SJSA1 (cell line): Measurements from ENCODE around the gene UGT1A10. TPM values are rescaled to one million over a fixed set of nuclear protein-coding genes. Genes with fewer than 3 reads are reported as not detected.
"Not testable (repeated sequence)": the region's sequence is repeated elsewhere in the genome, so short reads cannot be mapped to it uniquely, and the experiment has no call there.

Source experiments
- DNase-seq, 2 experiments: peaks; one replicate each; pipeline ENCODE4 v3.0.0-alpha.2; 2015 to 2020; ENCODE audit warnings: low spot score in 2 of 2, low read depth in 1 of 2
- H3K27ac ChIP-seq: fragments of 250-450 bp; sonication (Bioruptor Pico); 2 replicates; pipeline ENCODE4 v1.5.1; 2020; ENCODE audit warnings: mild to moderate bottlenecking, moderate library complexity
- H3K27me3 ChIP-seq: fragments of 250-450 bp; sonication (Bioruptor Pico); replicated peaks from 2 replicates; pipeline ENCODE4 v1.5.1; 2020; ENCODE audit warnings: mild to moderate bottlenecking, moderate library complexity
- H3K36me3 ChIP-seq: fragments of 250-450 bp; sonication (Bioruptor Pico); 2 replicates; pipeline ENCODE4 v1.5.1; 2020; ENCODE audit warnings: mild to moderate bottlenecking
- H3K4me1 ChIP-seq: fragments of 250-450 bp; sonication (Bioruptor Pico); replicated peaks from 2 replicates; pipeline ENCODE4 v1.6.1; 2021; ENCODE audit warnings: mild to moderate bottlenecking
- H3K4me3 ChIP-seq: fragments of 250-450 bp; sonication (Bioruptor Pico); 2 replicates; pipeline ENCODE4 v1.5.1; 2020; ENCODE audit warnings: mild to moderate bottlenecking
- H3K9me3 ChIP-seq: fragments of 250-450 bp; sonication (Bioruptor Pico); replicated peaks from 2 replicates; pipeline ENCODE4 v1.5.1; 2020; ENCODE audit warnings: mild to moderate bottlenecking
- total RNA-seq: library from RNA; depleted of rRNA; stranded (reverse); fragments of >200 nt; shearing (Covaris generic); gene quantifications from 2 replicates; pipeline ENCODE4 v1.2.3, GENCODE V29; 2014

The UGT1A10 gene
- total RNA-seq, 1 experiment from 2014 or later: not detected

DNA sequence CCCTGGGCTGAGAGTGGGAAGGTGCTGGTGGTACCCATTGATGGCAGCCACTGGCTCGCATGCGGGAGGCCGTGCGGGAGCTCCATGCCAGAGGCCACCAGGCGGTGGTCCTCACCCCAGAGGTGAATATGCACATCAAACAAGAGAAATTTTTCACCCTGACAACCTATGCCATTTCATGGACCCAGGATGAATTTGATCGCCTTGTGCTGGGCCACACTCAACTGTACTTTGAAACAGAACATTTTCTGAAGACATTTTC is 111.0 kb downstream of the UGT1A10 start:
- no peak overlapping the region for H3K27ac ChIP-seq
- no peak for DNase-seq
- H3K27me3 ChIP-seq: no peaks in the 10 kb centered on the region
- H3K4me1 ChIP-seq: no peaks in the 10 kb centered on the region
- no peaks in the 10 kb centered on the region for H3K9me3 ChIP-seq
- no peak overlapping the region for H3K4me3 ChIP-seq
- no peaks in the 10 kb centered on the region for H3K36me3 ChIP-seq

DNA sequence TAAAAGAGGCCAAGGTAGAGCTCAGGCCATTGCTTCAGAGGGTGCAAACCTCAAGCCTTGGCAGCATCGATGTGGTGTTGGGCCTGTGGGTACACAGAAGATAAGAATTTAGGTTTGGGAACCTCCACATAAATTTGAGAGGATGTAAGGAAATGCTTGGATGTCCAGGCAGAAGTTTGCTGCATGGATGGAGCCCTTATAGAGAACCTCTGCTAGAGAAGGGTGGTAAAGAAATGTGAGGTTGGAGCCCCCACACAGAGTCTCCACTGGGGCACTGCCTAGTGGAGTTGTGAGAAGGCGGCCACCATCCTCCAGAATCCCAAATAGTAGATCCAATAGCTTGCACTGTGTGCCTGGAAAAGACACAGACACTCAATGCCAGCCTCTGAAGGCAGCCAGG is 114.4 kb downstream of the UGT1A10 start:
- H3K9me3 ChIP-seq, H3K4me1 ChIP-seq, DNase-seq, H3K27me3 ChIP-seq, H3K36me3 ChIP-seq, H3K4me3 ChIP-seq, H3K27ac ChIP-seq: not testable (repeated sequence)

GRCh38 chr2:233751212-233752009 is 115.2 kb downstream of the UGT1A10 start:
- H3K9me3 ChIP-seq, H3K4me3 ChIP-seq, H3K4me1 ChIP-seq, H3K36me3 ChIP-seq, H3K27me3 ChIP-seq, H3K27ac ChIP-seq, DNase-seq: not testable (repeated sequence)

GRCh38 chr2:233754872-233755611 is 118.8 kb downstream of the UGT1A10 start:
- DNase-seq: no peak
- no peaks in the 10 kb centered on the region for H3K4me1 ChIP-seq
- H3K4me3 ChIP-seq: no peak overlapping the region
- H3K9me3 ChIP-seq: peaks cover 3% of the 10 kb centered on the region; the same call in 1 of the 2 replicates
- no peaks in the 10 kb centered on the region for H3K36me3 ChIP-seq
- no peak overlapping the region for H3K27ac ChIP-seq
- H3K27me3 ChIP-seq: no peaks in the 10 kb centered on the region

DNA sequence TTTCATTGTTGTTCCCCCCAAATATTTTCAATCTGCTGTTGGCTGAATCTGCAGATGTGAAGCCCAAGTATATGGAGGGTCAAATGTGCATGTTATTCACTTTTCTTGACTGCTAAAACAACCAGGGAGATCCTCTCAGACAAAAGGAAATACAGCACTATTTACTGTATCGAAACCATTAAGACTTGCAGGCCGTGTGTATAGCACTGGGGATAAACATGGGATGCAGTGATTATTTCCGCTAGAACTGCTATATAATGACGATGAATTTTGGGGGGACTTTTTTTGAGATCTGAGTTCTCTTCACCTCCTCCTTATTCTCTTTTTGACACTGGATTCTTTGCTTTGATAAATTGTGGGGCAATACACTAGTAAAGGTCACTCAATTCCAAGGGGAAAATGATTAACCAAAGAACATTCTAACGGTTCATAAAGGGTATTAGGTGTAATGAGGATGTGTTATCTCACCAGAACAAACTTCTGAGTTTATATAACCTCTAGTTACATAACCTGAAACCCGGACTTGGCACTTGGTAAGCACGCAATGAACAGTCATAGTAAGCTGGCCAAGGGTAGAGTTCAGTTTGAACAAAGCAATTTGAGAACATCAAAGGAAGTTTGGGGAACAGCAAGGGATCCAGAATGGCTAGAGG is 120.3 kb downstream of the UGT1A10 start:
- peaks cover 3% of the 10 kb centered on the region; the same call in 1 of the 2 replicates for H3K9me3 ChIP-seq
- H3K27me3 ChIP-seq: no peaks in the 10 kb centered on the region
- no peaks in the 10 kb centered on the region for H3K4me1 ChIP-seq
- DNase-seq: no peak
- no peak overlapping the region for H3K27ac ChIP-seq
- H3K4me3 ChIP-seq: no peak overlapping the region
- H3K36me3 ChIP-seq: no peaks in the 10 kb centered on the region

DNA sequence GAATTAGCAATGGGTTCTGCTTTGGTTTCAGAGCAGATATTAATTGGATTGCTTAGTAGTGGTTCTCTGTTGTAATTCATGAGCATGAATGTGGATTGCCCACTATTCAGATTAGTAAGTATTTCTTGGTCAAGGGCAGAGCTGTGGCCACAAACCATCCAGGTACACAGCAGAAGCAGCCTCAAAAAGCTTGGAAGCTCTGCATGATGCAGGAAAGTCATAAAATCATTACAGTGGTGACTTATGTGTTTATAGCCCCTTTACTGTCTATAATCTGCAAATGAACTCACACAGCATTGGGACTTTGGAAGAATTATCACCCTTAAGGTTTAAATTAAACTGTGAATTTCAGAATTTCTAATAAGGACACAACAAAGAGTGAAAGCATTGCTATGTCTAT is 121.9 kb downstream of the UGT1A10 start:
- no peak for DNase-seq
- Histone ChIP-seq H3K27ac (no peak overlapping the region), H3K4me3 (no peak overlapping the region), H3K9me3 (0 out of 2 replicates have a peak, but pooled peaks cover 3% of the 10 kb centered on the region), H3K27me3 (no peaks in the 10 kb centered on the region), H3K36me3 (no peaks in the 10 kb centered on the region), H3K4me1 (no peaks in the 10 kb centered on the region)

DNA sequence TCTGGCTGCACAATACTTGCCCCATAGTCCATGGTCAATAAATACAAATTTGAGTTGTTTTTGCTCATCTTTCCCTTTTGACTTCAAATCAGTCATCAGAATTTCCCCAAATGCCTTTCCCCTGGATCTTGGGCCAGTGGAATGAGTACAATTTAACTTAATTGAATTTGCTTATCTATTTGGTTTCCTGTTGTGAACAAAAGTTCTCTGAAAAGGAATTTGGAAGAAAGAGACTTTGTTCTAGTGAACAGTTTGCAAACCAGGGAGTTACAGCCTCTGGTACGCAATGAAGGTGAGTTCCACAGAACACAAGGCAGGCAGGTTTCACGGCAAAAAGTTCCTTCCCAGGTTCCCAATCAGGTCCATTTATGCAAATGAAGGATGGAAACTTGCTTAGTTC is 122.6 kb downstream of the UGT1A10 start:
- no peak for DNase-seq

GRCh38 chr2:233760043-233760442 is 123.8 kb downstream of the UGT1A10 start, which contains the start of gene UGT1A1:
UGT1A1 (plus strand) TSS chr2:233760270; CDS start chr2:233760288, 18 bp downstream.
- no peak within 1 kb of the TSS for H3K27ac ChIP-seq
- 0 out of 2 replicates have a peak, but pooled peaks cover 3% of the 10 kb centered on the region for H3K9me3 ChIP-seq
- H3K4me1 ChIP-seq: peaks cover 13% of the 10 kb centered on the region
- no peaks in the 10 kb centered on the region for H3K27me3 ChIP-seq
- no peak within 1 kb of the TSS for H3K4me3 ChIP-seq
- no peak for DNase-seq
- no peaks in the 10 kb centered on the region for H3K36me3 ChIP-seq

More for the DNA sequence above, 122.6 kb downstream of the UGT1A10 start:
- 0 out of 2 replicates have a peak, but pooled peaks cover 3% of the 10 kb centered on the region for H3K9me3 ChIP-seq
- no peaks in the 10 kb centered on the region for H3K27me3 ChIP-seq
- no peak overlapping the region for H3K27ac ChIP-seq
- H3K4me1 ChIP-seq: peaks cover 2% of the 10 kb centered on the region
- no peaks in the 10 kb centered on the region for H3K36me3 ChIP-seq
- no peak overlapping the region for H3K4me3 ChIP-seq

GRCh38 chr2:233761040-233761769 is 125.0 kb downstream of the UGT1A10 start:
- H3K36me3 ChIP-seq: no peaks in the 10 kb centered on the region
- H3K9me3 ChIP-seq: 0 out of 2 replicates have a peak, but pooled peaks cover 3% of the 10 kb centered on the region
- H3K27me3 ChIP-seq: no peaks in the 10 kb centered on the region
- no peak overlapping the region for H3K4me3 ChIP-seq
- H3K27ac ChIP-seq: no peak overlapping the region
- DNase-seq: no peak
- H3K4me1 ChIP-seq: peaks cover 13% of the 10 kb centered on the region

GRCh38 chr2:233764264-233764663 is 128.0 kb downstream of the UGT1A10 start:
- H3K36me3 ChIP-seq: no peaks in the 10 kb centered on the region
- H3K9me3 ChIP-seq: no peaks in the 10 kb centered on the region; the same call in 1 of the 2 replicates
- peaks cover 13% of the 10 kb centered on the region for H3K4me1 ChIP-seq
- DNase-seq: peak in 1 of 2 experiments; percentile 37
- H3K27me3 ChIP-seq: no peaks in the 10 kb centered on the region
- no peak overlapping the region for H3K27ac ChIP-seq
- H3K4me3 ChIP-seq: no peak overlapping the region

DNA sequence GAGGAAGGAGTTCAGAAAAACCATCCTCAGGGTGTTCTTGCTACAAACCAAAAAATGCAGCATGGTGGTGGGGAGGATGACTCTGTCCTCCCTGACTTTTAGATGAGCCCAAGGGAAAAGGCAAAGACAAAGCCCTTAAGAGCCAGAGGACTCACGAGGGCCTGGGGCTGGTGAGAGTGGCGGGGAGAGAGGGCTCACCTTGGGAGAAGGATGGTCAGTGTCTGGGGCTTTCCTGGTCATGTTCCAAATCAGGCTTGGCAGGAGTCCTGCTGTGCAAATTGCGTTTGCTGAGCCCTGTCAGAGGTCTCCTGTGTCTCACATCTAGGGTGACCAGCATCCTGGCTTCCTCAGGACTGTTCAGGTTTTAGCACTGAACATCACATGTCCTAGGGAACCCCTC is 128.5 kb downstream of the UGT1A10 start:
- DNase-seq: no peak
- Histone ChIP-seq H3K27me3 (no peaks in the 10 kb centered on the region), H3K36me3 (no peaks in the 10 kb centered on the region), H3K4me3 (no peak overlapping the region), H3K27ac (no peak overlapping the region), H3K9me3 (no peaks in the 10 kb centered on the region; the same call in 1 of the 2 replicates), H3K4me1 (peaks cover 13% of the 10 kb centered on the region)

GRCh38 chr2:233766416-233766815 is 130.2 kb downstream of the UGT1A10 start:
- Histone ChIP-seq H3K9me3 (no peaks in the 10 kb centered on the region; the same call in 1 of the 2 replicates), H3K4me1 (peaks cover 13% of the 10 kb centered on the region), H3K27ac (no peak overlapping the region), H3K4me3 (no peak overlapping the region), H3K27me3 (no peaks in the 10 kb centered on the region), H3K36me3 (no peaks in the 10 kb centered on the region)
- no peak for DNase-seq

DNA sequence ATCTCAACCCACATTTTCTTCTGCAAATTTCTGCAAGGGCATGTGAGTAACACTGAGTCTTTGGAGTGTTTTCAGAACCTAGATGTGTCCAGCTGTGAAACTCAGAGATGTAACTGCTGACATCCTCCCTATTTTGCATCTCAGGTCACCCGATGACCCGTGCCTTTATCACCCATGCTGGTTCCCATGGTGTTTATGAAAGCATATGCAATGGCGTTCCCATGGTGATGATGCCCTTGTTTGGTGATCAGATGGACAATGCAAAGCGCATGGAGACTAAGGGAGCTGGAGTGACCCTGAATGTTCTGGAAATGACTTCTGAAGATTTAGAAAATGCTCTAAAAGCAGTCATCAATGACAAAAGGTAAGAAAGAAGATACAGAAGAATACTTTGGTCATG is 131.8 kb downstream of the UGT1A10 start:
- no peaks in the 10 kb centered on the region; the same call in 1 of the 2 replicates for H3K9me3 ChIP-seq
- H3K4me3 ChIP-seq: no peak overlapping the region
- DNase-seq: no peak
- no peak overlapping the region for H3K27ac ChIP-seq
- H3K27me3 ChIP-seq: no peaks in the 10 kb centered on the region
- peaks cover 13% of the 10 kb centered on the region for H3K4me1 ChIP-seq
- H3K36me3 ChIP-seq: no peaks in the 10 kb centered on the region
